ENCODE measurements around the gene CA10. TPM values are rescaled to one million over a fixed set of nuclear protein-coding genes. Genes with fewer than 3 reads are reported as not detected.

CA10 gene
- total RNA-seq, 1 experiment from 2014 or later, result 0.46 TPM

DNA sequence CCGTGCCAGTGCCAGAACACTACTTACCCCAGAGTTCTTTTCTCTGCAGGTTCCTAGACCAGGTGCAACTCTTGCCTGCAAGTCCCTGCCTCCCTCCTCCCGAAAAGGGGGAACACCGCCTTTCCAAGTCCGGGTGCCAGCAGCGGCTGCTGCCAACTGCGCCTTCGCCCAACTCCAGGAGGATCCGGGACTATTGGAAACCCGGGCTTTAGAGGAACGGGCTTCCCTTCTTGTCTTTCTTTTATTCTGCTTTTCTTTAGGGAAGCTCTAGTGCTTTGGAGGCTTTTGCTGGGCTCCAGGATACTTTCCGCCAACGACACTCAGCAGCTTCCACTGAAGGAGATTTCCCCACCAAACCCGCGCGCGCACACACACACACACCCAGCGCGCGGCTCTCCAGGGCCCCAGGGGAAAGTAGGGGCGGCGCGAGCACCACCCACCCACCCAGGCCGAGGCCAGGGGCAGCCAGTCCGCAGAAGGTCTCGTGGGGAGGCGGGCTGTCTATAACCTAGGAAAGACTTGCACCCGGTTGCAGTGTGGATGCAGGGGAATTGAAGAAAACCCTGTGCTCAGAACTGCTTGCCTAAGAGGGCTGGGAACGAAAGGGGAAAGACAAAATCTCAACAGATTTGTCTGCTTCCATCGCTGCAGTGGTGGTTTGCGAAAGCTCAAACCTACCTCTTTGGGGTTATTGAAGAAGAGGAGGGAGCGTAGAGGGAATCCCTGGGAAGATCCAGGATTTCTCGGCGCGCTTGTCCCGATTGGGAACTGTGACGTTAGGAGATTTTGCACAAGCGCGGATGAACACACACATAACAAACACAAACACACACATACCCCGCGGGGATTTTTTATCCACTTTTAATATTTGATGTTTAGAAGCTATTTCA lies 977 bp upstream of the CA10 start:
- H3K4ac ChIP-seq (ENCODE audit: low read depth, low read length), result no peak overlapping the region
- no peak overlapping the region for H4K8ac ChIP-seq (replicated peaks; ENCODE audit: insufficient read length, low read depth, low read length)
- H2AK5ac ChIP-seq (ENCODE audit: insufficient read length, low read length), result no peak overlapping the region
- no peak overlapping the region for H3K27ac ChIP-seq (ENCODE audit: insufficient read length, low read depth, low read length)
- no peak overlapping the region for H4K5ac ChIP-seq (ENCODE audit: insufficient read length, low read depth, low read length)
- H2BK20ac ChIP-seq (ENCODE audit: low read depth, low read length, poor library complexity, severe bottlenecking), result no peak overlapping the region
- Mint-ChIP-seq H3K27ac (no peak overlapping the region), H3K27me3 (ENCODE audit: low read depth) (peaks cover 71% of the 10 kb centered on the region), H3K9me3 (no peaks in the 10 kb centered on the region; a peak in 2 of 5 replicates), H3K4me3 (peak overlapping the region; percentile 71 to 86), H3K36me3 (ENCODE audit: insufficient read depth in 1 of 3, low read depth in 3 of 3) (no peaks in the 10 kb centered on the region; a peak in 1 of 7 replicates), H3K4me1 (peaks cover 20 to 31% of the 10 kb centered on the region in 2 experiments)
- H4K91ac ChIP-seq (ENCODE audit: insufficient read length, low read depth, low read length), result no peak overlapping the region
- no peak overlapping the region for H3K56ac ChIP-seq (ENCODE audit: insufficient read length, low read depth, low read length)
- H2AFZ ChIP-seq (ENCODE audit: low read length), result no peak overlapping the region
- H2BK5ac ChIP-seq (ENCODE audit: insufficient read length, low read length), result no peak overlapping the region
- no peaks in the 10 kb centered on the region for H3K9me3 ChIP-seq (ENCODE audit: control insufficient read depth, low read depth, low read length)
- H3K27me3 ChIP-seq (ENCODE audit: insufficient read depth, low read length), result peaks cover 28% of the 10 kb centered on the region; the same call in 1 of the 2 replicates
- H3K79me2 ChIP-seq (ENCODE audit: insufficient read depth, low read length), result no peaks in the 10 kb centered on the region
- H3K4me2 ChIP-seq (ENCODE audit: insufficient read depth, insufficient read length, low read length), result peak overlapping the region; percentile 78
- peaks cover 23% of the 10 kb centered on the region for H3K23me2 ChIP-seq (ENCODE audit: insufficient read length, low read depth, low read length, poor library complexity, severe bottlenecking)
- no CpG with 5 or more reads among the region's 40 CpGs for WGBS (ENCODE audit: extremely low coverage, insufficient read length, low lambda C conversion rate)
- H2BK15ac ChIP-seq (ENCODE audit: low read depth, low read length), result no peak overlapping the region
- no peak overlapping the region for H3K14ac ChIP-seq (ENCODE audit: insufficient read depth, low read length)
- H3T11ph ChIP-seq (ENCODE audit: low read length), result no peak overlapping the region
- TF ChIP-seq, protein P1, sequence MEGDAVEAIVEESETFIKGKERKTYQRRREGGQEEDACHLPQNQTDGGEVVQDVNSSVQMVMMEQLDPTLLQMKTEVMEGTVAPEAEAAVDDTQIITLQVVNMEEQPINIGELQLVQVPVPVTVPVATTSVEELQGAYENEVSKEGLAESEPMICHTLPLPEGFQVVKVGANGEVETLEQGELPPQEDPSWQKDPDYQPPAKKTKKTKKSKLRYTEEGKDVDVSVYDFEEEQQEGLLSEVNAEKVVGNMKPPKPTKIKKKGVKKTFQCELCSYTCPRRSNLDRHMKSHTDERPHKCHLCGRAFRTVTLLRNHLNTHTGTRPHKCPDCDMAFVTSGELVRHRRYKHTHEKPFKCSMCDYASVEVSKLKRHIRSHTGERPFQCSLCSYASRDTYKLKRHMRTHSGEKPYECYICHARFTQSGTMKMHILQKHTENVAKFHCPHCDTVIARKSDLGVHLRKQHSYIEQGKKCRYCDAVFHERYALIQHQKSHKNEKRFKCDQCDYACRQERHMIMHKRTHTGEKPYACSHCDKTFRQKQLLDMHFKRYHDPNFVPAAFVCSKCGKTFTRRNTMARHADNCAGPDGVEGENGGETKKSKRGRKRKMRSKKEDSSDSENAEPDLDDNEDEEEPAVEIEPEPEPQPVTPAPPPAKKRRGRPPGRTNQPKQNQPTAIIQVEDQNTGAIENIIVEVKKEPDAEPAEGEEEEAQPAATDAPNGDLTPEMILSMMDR (conservative IDR thresholded peaks at IDR 0.05), result no peak
- H4K20me1 ChIP-seq (ENCODE audit: control insufficient read depth, insufficient read depth, insufficient read length), result no peaks in the 10 kb centered on the region
- H3K23ac ChIP-seq (ENCODE audit: insufficient read length, low read depth, low read length), result no peak overlapping the region
- no peak overlapping the region for H3K18ac ChIP-seq (ENCODE audit: insufficient read length, low read depth, low read length)
- H2BK12ac ChIP-seq (ENCODE audit: insufficient read length, low read depth, low read length), result no peak overlapping the region
- H3K9ac ChIP-seq (ENCODE audit: extremely low read depth, insufficient read length, low read length), result no peak overlapping the region
- DNase-seq, result peak; percentile 39
- H2BK120ac ChIP-seq (ENCODE audit: low read depth, low read length, poor library complexity, severe bottlenecking), result no peak overlapping the region
- no peaks in the 10 kb centered on the region for H3K79me1 ChIP-seq (ENCODE audit: insufficient read depth, low read depth, low read length, poor library complexity, severe bottlenecking)
- H3K4me1 ChIP-seq (ENCODE audit: insufficient read depth, low read length), result no peaks in the 10 kb centered on the region

Measured in H9 (cell line).